NT2/D1 (cell line): ENCODE measurements around the gene SLIT1.
A peak's percentile ranks its signal among the peaks of the same experiment; 100 is the strongest.

Source experiments
- DNase-seq: peaks from one replicate; pipeline ENCODE4 v3.0.0-alpha.2; 2011; ENCODE audit warnings: low read depth, low spot score
- H3K27me3 ChIP-seq: 2 replicates; pipeline ENCODE4 v1.6.0; 2011; ENCODE audit warnings: mild to moderate bottlenecking; ENCODE audit not compliant: insufficient read length, insufficient read depth
- H3K36me3 ChIP-seq: 2 replicates; pipeline ENCODE4 v1.6.1; 2011; ENCODE audit warnings: mild to moderate bottlenecking, low read length, mixed read lengths; ENCODE audit not compliant: insufficient read depth, insufficient read length
- H3K4me1 ChIP-seq: 2 replicates; pipeline ENCODE4 v1.5.1; 2011; ENCODE audit not compliant: insufficient read depth, insufficient read length
- H3K4me3 ChIP-seq: 2 replicates; pipeline ENCODE4 v1.5.1; 2011; ENCODE audit warnings: low read depth; ENCODE audit not compliant: insufficient read length
- H3K9ac ChIP-seq: 2 replicates; pipeline ENCODE4 v1.6.0; 2011; ENCODE audit warnings: low read depth; ENCODE audit not compliant: insufficient read length
- H3K9me3 ChIP-seq: 2 replicates; pipeline ENCODE4 v1.5.1; 2011; ENCODE audit warnings: mild to moderate bottlenecking, low read length; ENCODE audit not compliant: insufficient read depth
- SUZ12 ChIP-seq: IDR thresholded peaks from 2 replicates; pipeline ENCODE4 v1.6.1; 2011; ENCODE audit not compliant: insufficient read length, insufficient read depth; ENCODE audit errors: extremely low read depth
- YY1 ChIP-seq: IDR thresholded peaks from 2 replicates; pipeline ENCODE4 v1.6.1; 2011; ENCODE audit not compliant: insufficient read length, insufficient read depth
- ZNF274 ChIP-seq: IDR thresholded peaks from 2 replicates; pipeline ENCODE4 v1.6.1; 2011; ENCODE audit warnings: mild to moderate bottlenecking, low read depth, low read length

Gene SLIT1

GRCh38 chr10:96987141-96987841 lies 198.5 kb downstream of the SLIT1 start:
- Histone ChIP-seq H3K9ac (no peak overlapping the region), H3K9me3 (no peaks in the 10 kb centered on the region), H3K4me3 (no peak overlapping the region), H3K36me3 (peaks cover 8% of the 10 kb centered on the region), H3K4me1 (peaks cover 2% of the 10 kb centered on the region), H3K27me3 (no peaks in the 10 kb centered on the region)
- TF ChIP-seq YY1, result no peak
- TF ChIP-seq SUZ12, result no peak
- no peak for TF ChIP-seq ZNF274
- no peak for DNase-seq

- peaks cover 2% of the 10 kb centered on the region for H3K4me1 ChIP-seq
- TF ChIP-seq SUZ12 (no peak), YY1 (no peak), ZNF274 (no peak)
- no peak overlapping the region for H3K9ac ChIP-seq
- H3K27me3 ChIP-seq, result no peaks in the 10 kb centered on the region
- no peaks in the 10 kb centered on the region for H3K9me3 ChIP-seq
- DNase-seq, result no peak
- no peak overlapping the region for H3K4me3 ChIP-seq
- H3K36me3 ChIP-seq, result peaks cover 18% of the 10 kb centered on the region
These were observed 199.4 kb downstream of the SLIT1 start for GRCh38 chr10:96986200-96986856.

GRCh38 chr10:96984541-96985131 lies 201.1 kb downstream of the SLIT1 start:
- Histone ChIP-seq H3K36me3 (peaks cover 25% of the 10 kb centered on the region), H3K4me3 (no peak overlapping the region), H3K27me3 (no peaks in the 10 kb centered on the region), H3K9me3 (no peaks in the 10 kb centered on the region), H3K9ac (no peak overlapping the region), H3K4me1 (peaks cover 2% of the 10 kb centered on the region)
- peak; percentile 15 for DNase-seq
- TF ChIP-seq ZNF274 (no peak), SUZ12 (no peak), YY1 (no peak)

GRCh38 chr10:96982149-96982930 lies 203.4 kb downstream of the SLIT1 start:
- H3K9me3 ChIP-seq, result no peaks in the 10 kb centered on the region
- no peak for DNase-seq
- H3K4me1 ChIP-seq, result no peaks in the 10 kb centered on the region
- H3K36me3 ChIP-seq, result peaks cover 22% of the 10 kb centered on the region
- TF ChIP-seq ZNF274, result no peak
- no peak for TF ChIP-seq SUZ12
- TF ChIP-seq YY1, result no peak
- H3K4me3 ChIP-seq, result no peak overlapping the region
- no peak overlapping the region for H3K9ac ChIP-seq
- no peaks in the 10 kb centered on the region for H3K27me3 ChIP-seq

- H3K27me3 ChIP-seq, result no peaks in the 10 kb centered on the region
- no peak overlapping the region for H3K4me3 ChIP-seq
- DNase-seq, result no peak
- TF ChIP-seq SUZ12 (no peak), YY1 (no peak), ZNF274 (no peak)
- peaks cover 22% of the 10 kb centered on the region for H3K36me3 ChIP-seq
- H3K9me3 ChIP-seq, result no peaks in the 10 kb centered on the region
- no peaks in the 10 kb centered on the region for H3K4me1 ChIP-seq
- H3K9ac ChIP-seq, result no peak overlapping the region
These were observed 207.1 kb downstream of the SLIT1 start for GRCh38 chr10:96978621-96979154.

- H3K36me3 ChIP-seq, result no peaks in the 10 kb centered on the region
- H3K27me3 ChIP-seq, result no peaks in the 10 kb centered on the region
- no peak for TF ChIP-seq ZNF274
- no peak for TF ChIP-seq SUZ12
- TF ChIP-seq YY1, result no peak
- no peaks in the 10 kb centered on the region for H3K4me1 ChIP-seq
- no peaks in the 10 kb centered on the region for H3K9me3 ChIP-seq
- no peak overlapping the region for H3K9ac ChIP-seq
- no peak for DNase-seq
- H3K4me3 ChIP-seq, result no peak overlapping the region
These were observed 210.6 kb downstream of the SLIT1 start for GRCh38 chr10:96975136-96975535.
